ENCODE data around the gene PPP1R3C. TPM values are rescaled to one million over a fixed set of nuclear protein-coding genes. Genes with fewer than 3 reads are reported as not detected.

Gene PPP1R3C
- polyA plus RNA-seq, 1 donor from 2014 or later, result 0.51 TPM

DNA sequence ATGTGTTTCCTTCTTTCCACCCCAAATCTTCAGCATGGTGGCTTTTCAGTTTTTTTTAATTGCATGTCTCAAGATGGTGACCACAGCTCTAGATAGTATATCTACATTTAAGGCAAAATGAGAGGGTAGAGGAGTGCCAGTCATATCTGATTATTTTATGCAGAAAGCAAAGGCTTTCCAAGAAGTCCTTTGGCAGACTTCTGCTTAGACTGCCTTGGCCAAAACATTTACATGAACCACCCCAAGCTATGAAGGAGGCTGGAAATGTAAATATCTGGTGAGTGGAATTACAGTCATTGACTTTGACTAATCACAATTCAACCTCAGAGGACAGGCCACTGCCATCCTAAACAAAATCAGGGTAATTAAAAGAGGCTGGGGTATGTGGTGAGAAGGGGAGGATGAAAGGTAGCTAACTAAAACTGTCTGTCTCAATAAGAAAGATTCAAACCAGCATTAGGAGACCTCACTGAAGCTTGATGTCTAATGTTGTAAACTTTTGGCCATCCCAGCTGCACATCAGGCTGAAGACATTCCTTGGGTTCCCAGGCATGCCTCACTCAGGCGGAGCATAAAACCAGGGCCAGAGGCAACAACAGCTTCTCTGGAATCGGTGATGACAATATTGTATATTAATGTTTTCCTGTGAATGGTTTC, 53.4 kb downstream of the PPP1R3C start:
- Histone ChIP-seq H3K9me2 (ENCODE audit: insufficient read depth, low read length) (no peaks in the 10 kb centered on the region), H4K20me1 (ENCODE audit: insufficient read depth) (no peaks in the 10 kb centered on the region), H3K9me3 (ENCODE audit: low read length) (no peaks in the 10 kb centered on the region), H3F3A (ENCODE audit: insufficient read depth, low read length, poor library complexity, severe bottlenecking) (no peaks in the 10 kb centered on the region), H3K79me2 (replicated peaks; ENCODE audit: insufficient read depth, low read length) (no peaks in the 10 kb centered on the region), H3K9ac (ENCODE audit: low read length) (no peak overlapping the region), H3K27me3 (ENCODE audit: insufficient read depth, low read depth, low read length) (no peaks in the 10 kb centered on the region), H3K27ac (ENCODE audit: low read length) (no peak overlapping the region), H2AFZ (ENCODE audit: low read depth, low read length) (no peak overlapping the region), H3K4me3 (ENCODE audit: low read length) (no peak overlapping the region), H3K4me2 (ENCODE audit: low read length) (no peak overlapping the region), H3K36me3 (ENCODE audit: insufficient read depth, low read length) (no peaks in the 10 kb centered on the region)
- no peak for TF ChIP-seq SMC3 (conservative IDR thresholded peaks at IDR 0.05; ENCODE audit: poor library complexity)
- TF ChIP-seq EP300 (conservative IDR thresholded peaks at IDR 0.05; ENCODE audit: poor library complexity, severe bottlenecking), result no peak
- no peak for TF ChIP-seq POLR2AphosphoS5 (IDR thresholded peaks at IDR 0.05)
- no peak for TF ChIP-seq MXI1 (conservative IDR thresholded peaks at IDR 0.05; ENCODE audit: poor library complexity, severe bottlenecking)
- TF ChIP-seq, protein P1, sequence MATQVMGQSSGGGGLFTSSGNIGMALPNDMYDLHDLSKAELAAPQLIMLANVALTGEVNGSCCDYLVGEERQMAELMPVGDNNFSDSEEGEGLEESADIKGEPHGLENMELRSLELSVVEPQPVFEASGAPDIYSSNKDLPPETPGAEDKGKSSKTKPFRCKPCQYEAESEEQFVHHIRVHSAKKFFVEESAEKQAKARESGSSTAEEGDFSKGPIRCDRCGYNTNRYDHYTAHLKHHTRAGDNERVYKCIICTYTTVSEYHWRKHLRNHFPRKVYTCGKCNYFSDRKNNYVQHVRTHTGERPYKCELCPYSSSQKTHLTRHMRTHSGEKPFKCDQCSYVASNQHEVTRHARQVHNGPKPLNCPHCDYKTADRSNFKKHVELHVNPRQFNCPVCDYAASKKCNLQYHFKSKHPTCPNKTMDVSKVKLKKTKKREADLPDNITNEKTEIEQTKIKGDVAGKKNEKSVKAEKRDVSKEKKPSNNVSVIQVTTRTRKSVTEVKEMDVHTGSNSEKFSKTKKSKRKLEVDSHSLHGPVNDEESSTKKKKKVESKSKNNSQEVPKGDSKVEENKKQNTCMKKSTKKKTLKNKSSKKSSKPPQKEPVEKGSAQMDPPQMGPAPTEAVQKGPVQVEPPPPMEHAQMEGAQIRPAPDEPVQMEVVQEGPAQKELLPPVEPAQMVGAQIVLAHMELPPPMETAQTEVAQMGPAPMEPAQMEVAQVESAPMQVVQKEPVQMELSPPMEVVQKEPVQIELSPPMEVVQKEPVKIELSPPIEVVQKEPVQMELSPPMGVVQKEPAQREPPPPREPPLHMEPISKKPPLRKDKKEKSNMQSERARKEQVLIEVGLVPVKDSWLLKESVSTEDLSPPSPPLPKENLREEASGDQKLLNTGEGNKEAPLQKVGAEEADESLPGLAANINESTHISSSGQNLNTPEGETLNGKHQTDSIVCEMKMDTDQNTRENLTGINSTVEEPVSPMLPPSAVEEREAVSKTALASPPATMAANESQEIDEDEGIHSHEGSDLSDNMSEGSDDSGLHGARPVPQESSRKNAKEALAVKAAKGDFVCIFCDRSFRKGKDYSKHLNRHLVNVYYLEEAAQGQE (IDR thresholded peaks at IDR 0.05; ENCODE audit: borderline replicate concordance), result no peak

Other genes starting within 250 kb of the PPP1R3C start
- gene HECTD2, start 222.7 kb downstream of the PPP1R3C start, polyA plus RNA-seq, result 78.8 and 87.6 TPM in 2 replicates
- gene TNKS2, start 165.4 kb upstream of the PPP1R3C start, polyA plus RNA-seq, result 28.0 and 30.4 TPM in 2 replicates